GM06990 (cell line): ENCODE data around the gene RBPJL.
A peak's percentile ranks its signal among the peaks of the same experiment; 100 is the strongest.

Experiments
- DNase-seq: peaks from one replicate; pipeline ENCODE4 v3.0.0-alpha.2; 2011; ENCODE audit not compliant: insufficient read length; ENCODE audit errors: extremely low read depth
- H3K27me3 ChIP-seq: replicated peaks from 2 replicates; pipeline ENCODE4 v1.6.0; 2011; ENCODE audit warnings: low read length; ENCODE audit not compliant: control insufficient read depth, insufficient read depth
- H3K36me3 ChIP-seq: 2 replicates; pipeline ENCODE4 v1.5.1; 2011; ENCODE audit warnings: low read length; ENCODE audit not compliant: control insufficient read depth, insufficient read depth
- H3K4me3 ChIP-seq: replicated peaks from 2 replicates; pipeline ENCODE4 v1.5.1; 2011; ENCODE audit warnings: low read depth, mild to moderate bottlenecking, control low read depth, low read length
- CTCF ChIP-seq: IDR thresholded peaks from 2 replicates; pipeline ENCODE4 v1.5.1; 2011; ENCODE audit warnings: low read length, control low read depth, mild to moderate bottlenecking, inconsistent platforms; ENCODE audit not compliant: insufficient read depth, poor library complexity, severe bottlenecking

Gene RBPJL

GRCh38 chr20:45345104-45345936, 38.7 kb downstream of the RBPJL start:
- Histone ChIP-seq H3K36me3 (no peaks in the 10 kb centered on the region), H3K4me3 (no peak overlapping the region), H3K27me3 (no peaks in the 10 kb centered on the region)
- TF ChIP-seq CTCF, result no peak
- no peak for DNase-seq

- TF ChIP-seq CTCF, result no peak
- no peaks in the 10 kb centered on the region for H3K36me3 ChIP-seq
- no peak overlapping the region for H3K4me3 ChIP-seq
- no peak for DNase-seq
- H3K27me3 ChIP-seq, result no peaks in the 10 kb centered on the region
Measured at GRCh38 chr20:45346291-45346718, 39.7 kb downstream of the RBPJL start.

GRCh38 chr20:45346851-45347250, 40.2 kb downstream of the RBPJL start:
- DNase-seq, result no peak
- Histone ChIP-seq H3K4me3 (no peak overlapping the region), H3K36me3 (no peaks in the 10 kb centered on the region), H3K27me3 (no peaks in the 10 kb centered on the region)
- no peak for TF ChIP-seq CTCF

GRCh38 chr20:45347297-45347935, 40.8 kb downstream of the RBPJL start:
- Histone ChIP-seq H3K27me3 (no peaks in the 10 kb centered on the region), H3K36me3 (no peaks in the 10 kb centered on the region), H3K4me3 (peak overlapping the region; percentile 54)
- TF ChIP-seq CTCF, result no peak
- no peak for DNase-seq

GRCh38 chr20:45347936-45348778, 41.5 kb downstream of the RBPJL start, which contains the start of gene SDC4:
Gene SDC4, minus strand, starts transcription at chr20:45348424. Its CDS starts 40 bp downstream, at chr20:45348384.
- TF ChIP-seq CTCF, result no peak
- no peaks in the 10 kb centered on the region for H3K27me3 ChIP-seq
- H3K4me3 ChIP-seq, result peak within 1 kb of the TSS; percentile 54
- H3K36me3 ChIP-seq, result no peaks in the 10 kb centered on the region
- DNase-seq, result peak; percentile 47
